KOPT-K1 (cell line): ENCODE results near the gene PLEKHA5.

ENCODE experiments used
- H3K27ac ChIP-seq: fragments of 200-600 bp; sonication (generic); 2 replicates; pipeline ENCODE4 v1.5.1; 2016; ENCODE audit warnings: antibody characterized with exemption, mild to moderate bottlenecking, low read depth, low read length; ENCODE audit not compliant: poor library complexity, severe bottlenecking
- H3K36me3 ChIP-seq: fragments of 200-600 bp; sonication (generic); 2 replicates; pipeline ENCODE4 v1.5.1; 2017; ENCODE audit warnings: antibody characterized with exemption, mild to moderate bottlenecking, low read length, moderate library complexity; ENCODE audit not compliant: insufficient read depth
- H3K9me3 ChIP-seq: fragments of 200-600 bp; sonication (generic); 2 replicates; pipeline ENCODE4 v1.5.1; 2017; ENCODE audit warnings: antibody characterized with exemption, low read length, mild to moderate bottlenecking; ENCODE audit not compliant: insufficient read depth, poor library complexity, severe bottlenecking

Gene PLEKHA5

GRCh38 chr12:19273482-19274330, 144.2 kb downstream of the PLEKHA5 start:
- peak overlapping the region; percentile 70 for H3K27ac ChIP-seq
- no peaks in the 10 kb centered on the region for H3K9me3 ChIP-seq
- no peaks in the 10 kb centered on the region for H3K36me3 ChIP-seq

- Histone ChIP-seq H3K9me3 (no peaks in the 10 kb centered on the region), H3K27ac (no peak overlapping the region), H3K36me3 (no peaks in the 10 kb centered on the region)
Measured at GRCh38 chr12:19276767-19277166, 147.2 kb downstream of the PLEKHA5 start.

GRCh38 chr12:19277711-19278110, 148.2 kb downstream of the PLEKHA5 start:
- H3K36me3 ChIP-seq = no peaks in the 10 kb centered on the region
- H3K27ac ChIP-seq = no peak overlapping the region
- no peaks in the 10 kb centered on the region for H3K9me3 ChIP-seq

GRCh38 chr12:19278407-19278806, 148.9 kb downstream of the PLEKHA5 start:
- Histone ChIP-seq H3K36me3 (no peaks in the 10 kb centered on the region), H3K27ac (no peak overlapping the region), H3K9me3 (no peaks in the 10 kb centered on the region)

DNA sequence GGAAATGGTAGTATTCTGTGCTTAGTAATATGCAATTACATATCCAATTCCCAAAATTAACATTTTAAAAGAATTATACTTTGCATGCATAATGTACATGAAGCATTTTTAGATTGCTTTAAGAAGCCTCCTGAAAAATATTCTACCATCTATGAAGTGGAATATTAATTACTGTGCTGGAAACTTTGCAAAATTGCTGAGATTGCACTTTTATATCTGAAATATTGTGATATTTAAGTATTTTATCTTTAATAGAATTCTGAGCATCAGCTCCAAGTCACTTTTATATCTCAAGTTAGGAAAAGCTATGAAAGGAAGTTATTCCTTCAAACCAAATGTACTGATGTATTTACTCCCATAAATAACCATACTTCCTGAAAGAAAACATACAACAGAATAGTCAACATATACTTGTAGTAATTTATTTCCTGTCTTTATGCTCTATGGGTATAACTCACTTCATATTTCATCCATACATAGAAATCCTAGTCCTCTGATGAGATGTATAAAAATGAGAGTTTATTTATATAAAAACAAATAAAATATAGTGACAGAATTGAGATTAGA, 152.7 kb downstream of the PLEKHA5 start:
- Histone ChIP-seq H3K27ac (no peak overlapping the region), H3K36me3 (no peaks in the 10 kb centered on the region), H3K9me3 (no peaks in the 10 kb centered on the region)

- Histone ChIP-seq H3K9me3 (no peaks in the 10 kb centered on the region), H3K27ac (no peak overlapping the region), H3K36me3 (no peaks in the 10 kb centered on the region)
Measured at GRCh38 chr12:19284658-19285057, 155.1 kb downstream of the PLEKHA5 start.

DNA sequence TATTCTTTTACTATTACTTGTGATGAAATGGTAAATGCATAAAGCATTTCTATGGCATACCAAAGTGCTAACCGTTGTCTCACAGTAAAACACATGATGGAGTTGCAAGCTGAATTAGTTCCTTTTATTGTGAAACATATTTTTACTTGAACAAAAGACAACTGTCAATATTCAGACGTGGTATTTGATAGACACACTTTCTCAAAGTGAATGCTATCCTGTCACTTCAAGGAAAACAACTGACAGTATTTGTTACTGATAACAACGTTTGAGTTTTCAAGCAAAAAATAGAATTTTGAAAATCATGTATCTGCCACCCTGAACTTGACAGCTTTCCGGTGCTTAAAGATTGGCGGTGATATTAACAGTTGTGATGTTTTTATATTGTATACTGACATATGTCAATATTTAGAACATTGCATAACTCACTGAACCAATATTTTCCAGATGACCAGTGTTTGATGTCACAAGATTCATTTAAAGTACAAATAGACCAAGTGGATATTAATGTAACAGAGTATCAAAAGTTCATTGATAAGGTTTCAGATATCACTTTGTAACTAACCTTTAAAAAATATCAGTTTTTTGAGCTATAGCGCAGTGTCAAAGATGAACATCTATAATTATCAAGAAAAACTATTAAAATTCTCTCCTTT, 156.4 kb downstream of the PLEKHA5 start:
- H3K9me3 ChIP-seq = no peaks in the 10 kb centered on the region
- no peaks in the 10 kb centered on the region for H3K36me3 ChIP-seq
- H3K27ac ChIP-seq = no peak overlapping the region

DNA sequence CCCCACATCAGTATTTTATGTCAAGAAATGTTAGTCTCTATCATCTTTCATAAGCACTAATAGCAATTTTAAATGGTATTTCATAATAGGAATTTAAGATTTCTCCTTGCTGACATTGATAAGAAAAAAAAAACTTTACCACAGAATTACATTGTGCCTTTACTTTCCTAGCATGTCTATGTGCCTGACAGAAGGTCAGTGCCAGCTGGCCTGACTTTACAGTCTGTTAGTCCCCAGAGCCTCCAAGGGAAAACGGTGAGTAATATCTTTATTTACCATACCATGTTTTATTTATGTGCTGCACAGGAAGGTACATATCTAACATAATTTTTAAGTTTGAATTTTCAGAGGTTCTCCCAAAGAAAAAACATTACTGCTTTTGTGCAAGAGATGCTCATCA, 157.8 kb downstream of the PLEKHA5 start:
- Histone ChIP-seq H3K9me3 (no peaks in the 10 kb centered on the region), H3K36me3 (no peaks in the 10 kb centered on the region), H3K27ac (no peak overlapping the region)

- H3K27ac ChIP-seq = no peak overlapping the region
- H3K36me3 ChIP-seq = no peaks in the 10 kb centered on the region
- no peaks in the 10 kb centered on the region for H3K9me3 ChIP-seq
Measured at GRCh38 chr12:19288161-19288560, 158.6 kb downstream of the PLEKHA5 start.

DNA sequence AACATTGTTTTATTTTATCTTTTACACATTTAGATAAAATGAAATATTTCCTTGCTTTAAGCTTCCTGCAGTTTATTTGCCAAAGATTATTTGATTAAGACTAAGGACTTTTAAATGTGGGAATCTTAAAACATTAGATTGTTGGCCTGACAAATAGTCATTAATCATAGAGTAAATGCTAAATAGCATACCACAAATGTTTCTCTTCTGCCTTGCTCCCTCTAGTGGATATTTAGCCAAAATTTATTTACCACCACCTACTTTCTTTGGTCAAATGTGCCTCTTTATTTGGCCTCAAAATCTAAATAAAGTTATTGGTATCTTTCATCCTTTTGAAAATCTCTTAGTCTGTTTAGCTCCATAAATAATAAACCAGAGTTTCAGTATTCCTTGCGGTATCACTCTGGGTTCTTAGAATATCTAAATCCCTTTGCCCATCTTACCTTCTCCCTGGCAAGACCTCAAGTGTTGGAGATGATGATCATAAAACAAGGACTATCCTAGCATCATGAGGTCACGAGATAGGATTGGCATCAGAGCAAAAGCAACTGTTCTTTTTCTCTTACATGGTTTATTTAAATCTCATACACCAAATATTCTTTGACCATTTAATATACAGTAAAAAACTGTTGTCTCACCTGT, 159.2 kb downstream of the PLEKHA5 start:
- H3K36me3 ChIP-seq = no peaks in the 10 kb centered on the region
- no peaks in the 10 kb centered on the region for H3K9me3 ChIP-seq
- H3K27ac ChIP-seq = no peak overlapping the region

DNA sequence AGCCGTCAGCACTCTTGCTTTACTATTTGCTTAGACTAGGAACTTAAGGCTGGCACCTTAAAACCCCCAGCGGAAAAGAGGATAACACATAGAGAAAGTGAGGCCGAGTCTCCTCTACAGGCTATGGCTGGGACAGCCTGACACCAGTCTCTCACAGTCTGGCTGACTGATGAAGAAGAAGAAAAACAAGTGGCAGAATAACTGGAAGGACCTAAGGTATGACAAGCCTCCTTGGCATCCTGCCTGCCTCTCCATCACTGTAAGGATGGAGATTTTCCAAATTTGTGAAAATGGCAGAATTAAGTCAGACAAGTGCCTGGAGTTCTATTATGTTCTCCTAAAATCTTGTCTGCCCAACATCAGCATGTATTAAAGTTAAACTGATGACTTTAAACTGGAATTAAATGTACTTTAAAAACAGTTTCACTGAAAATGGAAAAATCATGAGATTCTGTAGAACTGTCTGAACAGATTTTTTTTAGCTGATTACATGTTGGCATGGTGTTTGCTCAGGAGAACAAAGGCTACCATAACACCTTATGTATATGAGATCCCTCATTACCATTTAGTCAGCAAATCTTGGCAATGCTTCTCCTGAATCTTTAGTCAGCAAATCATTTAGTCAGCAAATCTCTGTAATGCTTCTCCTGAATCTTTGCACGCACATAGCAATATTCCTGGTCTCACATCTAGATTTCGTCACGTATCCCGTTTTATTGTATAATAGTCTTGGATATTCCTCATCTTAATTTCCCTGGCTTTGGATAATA, 169.5 kb downstream of the PLEKHA5 start:
- Histone ChIP-seq H3K9me3 (no peaks in the 10 kb centered on the region), H3K36me3 (no peaks in the 10 kb centered on the region), H3K27ac (no peak overlapping the region)

GRCh38 chr12:19299765-19300164, 170.2 kb downstream of the PLEKHA5 start:
- Histone ChIP-seq H3K36me3 (no peaks in the 10 kb centered on the region), H3K27ac (no peak overlapping the region), H3K9me3 (no peaks in the 10 kb centered on the region)

DNA sequence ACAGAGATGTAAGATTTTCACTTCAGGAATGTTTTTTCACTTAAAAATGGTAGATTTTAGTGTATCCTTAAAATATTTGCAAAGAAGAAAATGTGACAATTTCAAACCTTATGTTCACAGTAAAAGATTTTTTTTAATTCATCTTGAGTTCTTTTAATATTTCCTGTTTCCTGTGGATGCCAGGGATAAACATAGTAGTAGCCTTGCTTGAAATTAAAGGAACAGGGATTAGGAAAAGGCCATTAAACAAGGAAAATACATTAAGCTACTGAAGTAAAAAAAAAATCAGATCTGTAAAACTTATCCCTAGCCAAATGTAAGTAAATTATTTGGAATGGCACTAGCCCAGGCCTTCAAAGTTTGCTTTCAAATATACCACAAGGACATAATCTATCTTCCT, 171.7 kb downstream of the PLEKHA5 start:
- Histone ChIP-seq H3K9me3 (no peaks in the 10 kb centered on the region), H3K27ac (no peak overlapping the region), H3K36me3 (no peaks in the 10 kb centered on the region)

- H3K36me3 ChIP-seq = no peaks in the 10 kb centered on the region
Measured at GRCh38 chr12:19301688-19302087, 172.2 kb downstream of the PLEKHA5 start.

More at GRCh38 chr12:19301688-19302087, 172.2 kb downstream of the PLEKHA5 start:
- H3K27ac ChIP-seq = no peak overlapping the region
- H3K9me3 ChIP-seq = no peaks in the 10 kb centered on the region
